NCI-H748 treated with DMSO at 0.1 percent for 48 hours (cell line): Measurements from ENCODE around the gene GALNT2.

Experiments
- DNase-seq: peaks from one replicate; lab custom pipeline; 2025; lab: John Stamatoyannopoulos, UW

Gene GALNT2

DNA sequence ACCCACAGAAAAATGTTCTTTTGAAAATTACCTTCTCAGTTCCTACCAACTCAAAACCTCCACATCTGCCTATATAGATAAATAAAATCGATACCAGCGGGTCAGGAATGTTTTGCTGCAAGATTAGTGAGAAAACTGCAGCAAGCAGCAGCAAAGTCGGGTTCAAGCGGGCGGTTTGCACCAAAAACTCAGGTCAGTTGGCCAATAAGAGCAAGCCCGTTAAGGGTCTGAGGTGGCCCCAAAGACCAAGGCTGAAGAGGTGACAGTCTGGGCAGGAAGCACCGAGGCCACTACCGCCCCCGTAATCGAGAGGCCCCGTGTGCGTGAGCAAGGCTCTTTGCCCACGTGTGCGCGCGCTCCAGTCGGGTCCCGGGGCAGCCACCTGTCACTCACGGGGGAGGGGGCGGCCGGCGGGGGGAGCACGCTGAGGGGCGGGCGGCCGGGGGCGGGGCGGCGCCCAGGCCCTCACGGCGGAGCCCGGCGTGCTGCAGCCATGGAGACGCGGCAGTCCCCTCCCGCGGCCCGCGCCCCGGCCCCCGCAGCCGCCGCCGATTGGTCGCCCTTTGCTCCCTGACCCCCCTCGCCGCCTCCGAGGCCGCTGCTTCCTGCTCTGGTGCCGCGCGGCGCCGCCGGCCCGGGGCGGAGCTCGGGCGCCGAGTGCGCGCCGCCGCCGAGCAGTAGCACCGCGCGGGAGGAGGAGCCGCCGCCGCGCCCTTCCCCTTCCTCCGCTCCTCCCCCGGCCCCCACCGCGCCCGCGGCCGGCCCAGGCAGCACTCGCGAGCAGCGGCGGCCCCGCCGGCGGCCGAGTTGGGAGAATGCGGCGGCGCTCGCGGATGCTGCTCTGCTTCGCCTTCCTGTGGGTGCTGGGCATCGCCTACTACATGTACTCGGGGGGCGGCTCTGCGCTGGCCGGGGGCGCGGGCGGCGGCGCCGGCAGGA is at the start of gene GALNT2:
Gene GALNT2, plus strand, starts transcription at position 773 of the 939 bp plus-strand sequence. Its CDS starts 43 bp downstream, at position 816.
- peak; percentile 72 for DNase-seq

DNA sequence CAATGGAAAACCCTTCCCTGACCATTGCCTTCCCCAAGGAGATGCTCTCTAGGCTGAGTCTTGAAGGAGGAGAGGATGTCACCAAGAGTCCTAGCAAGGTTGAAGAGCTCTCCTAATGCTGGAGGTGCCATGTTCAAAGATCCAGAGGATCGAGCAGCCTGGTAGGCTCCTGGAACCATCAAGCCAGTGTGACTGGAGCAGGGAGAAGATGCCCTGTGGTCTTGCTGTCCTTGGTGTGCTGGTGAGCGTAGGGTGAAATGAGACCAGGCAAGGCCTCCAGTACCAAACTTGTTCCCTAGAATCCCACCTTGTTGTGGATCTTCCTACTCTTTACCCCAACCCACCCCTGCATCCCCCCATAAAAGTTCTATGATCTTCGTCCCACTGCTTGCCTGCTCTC is 46.6 kb upstream of the GALNT2 start:
- DNase-seq: no peak

DNA sequence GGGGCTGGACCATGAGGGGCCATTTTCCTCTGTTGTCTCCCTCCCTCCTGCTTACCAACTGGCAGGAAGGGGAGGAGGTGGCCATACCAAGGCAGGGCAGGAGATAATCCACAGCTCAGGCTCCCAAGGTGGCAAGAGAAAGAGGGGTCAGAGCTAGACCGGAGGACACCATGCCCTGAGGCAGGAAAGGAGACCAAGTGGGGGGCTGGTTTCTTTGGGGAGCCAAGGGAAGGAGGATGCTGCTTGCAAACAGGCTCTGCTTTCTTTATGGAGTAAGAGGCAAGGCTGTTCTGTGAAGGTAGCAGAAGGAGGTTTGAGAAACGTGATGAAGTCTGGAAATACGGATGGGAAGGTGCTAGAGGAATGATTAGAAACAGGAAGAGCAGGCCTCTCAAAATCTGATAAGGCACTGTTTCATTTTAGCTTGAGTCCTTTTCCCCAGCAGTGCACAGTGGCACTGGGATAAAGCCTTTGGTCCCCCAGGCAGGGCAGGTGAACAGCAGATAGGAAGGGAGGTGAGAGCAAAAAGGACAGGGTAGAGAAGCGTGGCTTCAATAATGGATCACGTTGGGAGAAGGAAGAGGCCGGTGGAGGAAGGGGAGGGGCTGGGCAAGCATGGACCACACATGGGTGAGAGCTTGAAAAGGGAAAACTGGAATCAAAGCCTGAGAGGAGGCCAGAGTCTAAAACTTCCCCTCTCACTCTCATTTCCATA is 44.2 kb upstream of the GALNT2 start:
- no peak for DNase-seq

DNA sequence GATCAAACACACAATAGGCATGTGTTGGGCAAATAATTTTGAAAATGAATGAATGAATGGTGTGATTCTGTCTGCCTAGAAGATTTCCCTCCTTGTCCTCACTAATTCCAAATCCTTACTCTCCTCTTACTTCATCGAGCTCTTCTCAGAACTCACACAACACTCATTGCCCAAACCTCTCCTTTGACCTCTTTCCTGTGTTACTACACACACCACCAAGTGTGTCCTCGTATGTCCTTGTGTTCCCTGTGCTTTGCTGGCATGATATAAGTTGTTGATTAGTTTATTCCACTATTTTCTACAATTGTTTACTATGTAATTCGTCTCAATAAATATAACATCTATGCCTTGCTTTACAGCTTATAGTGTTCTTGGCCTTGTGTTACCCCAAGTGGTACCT is 41.4 kb upstream of the GALNT2 start:
- DNase-seq: no peak

DNA sequence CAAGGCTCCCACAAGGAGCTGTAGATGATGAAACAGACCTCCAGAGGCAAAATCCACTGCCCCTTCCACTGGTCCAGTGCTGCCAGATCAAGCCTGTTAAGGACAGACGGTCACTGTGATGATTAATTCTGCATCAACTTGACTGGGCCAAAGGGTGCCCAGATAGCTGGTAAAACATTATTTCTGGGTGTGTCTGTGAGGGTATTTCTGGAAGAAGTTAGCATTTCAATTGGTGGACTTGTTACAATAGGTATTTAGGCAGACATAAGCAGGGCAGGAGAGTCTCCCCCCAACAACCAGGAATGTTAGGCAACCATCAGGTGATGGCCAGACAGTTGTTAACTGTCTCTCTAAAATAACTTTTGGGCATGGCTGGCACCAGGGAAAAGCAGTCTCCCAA is 40.9 kb upstream of the GALNT2 start:
- DNase-seq: no peak

DNA sequence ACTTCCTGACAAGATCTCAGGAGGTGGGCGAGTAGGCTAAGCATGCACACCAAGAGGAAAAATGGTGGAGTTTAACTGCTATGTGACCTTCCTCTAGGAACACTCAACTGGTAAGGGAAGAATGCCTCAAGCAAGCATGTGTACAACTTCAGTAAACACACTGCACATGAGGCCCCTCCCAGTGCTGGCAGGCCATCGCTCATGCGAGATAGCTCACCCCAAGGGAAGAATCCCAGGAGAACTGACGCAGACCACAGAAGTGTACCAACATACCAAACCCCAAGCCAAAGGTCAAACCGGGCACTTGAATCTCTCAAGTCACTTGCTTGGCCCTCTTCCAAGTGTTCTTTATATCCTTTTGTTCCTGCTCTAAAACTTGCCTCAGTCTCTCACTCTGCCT is 40.5 kb upstream of the GALNT2 start:
- DNase-seq: no peak

DNA sequence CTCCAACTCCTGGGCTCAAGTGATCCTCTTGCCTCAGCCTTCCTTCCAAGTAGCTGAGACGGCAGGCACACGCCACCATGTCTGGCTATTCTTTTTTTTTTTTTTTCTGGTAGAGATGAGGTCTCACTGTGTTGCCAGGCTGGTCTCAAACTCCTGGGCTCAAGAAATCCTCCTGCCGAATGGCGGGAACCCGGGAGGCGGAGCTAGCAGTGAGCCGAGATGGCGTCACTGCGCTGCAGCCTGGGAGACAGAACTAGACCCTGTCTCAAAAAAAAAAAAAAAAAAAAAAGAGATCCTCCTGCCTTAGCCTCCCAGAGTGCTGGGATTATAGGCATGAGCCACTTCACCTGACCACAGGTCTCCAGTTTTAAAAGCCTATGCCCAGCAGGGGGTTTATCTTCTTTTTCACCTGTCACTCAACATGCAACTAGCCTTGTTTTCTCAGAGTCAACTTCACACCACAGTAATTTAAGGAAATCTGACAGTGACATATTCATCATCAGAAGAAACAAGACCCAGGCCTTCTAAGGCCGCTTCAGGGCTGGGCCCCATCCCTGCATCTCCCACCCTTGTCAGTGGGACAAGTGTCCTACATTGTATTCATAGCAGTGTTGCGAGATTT is 38.3 kb upstream of the GALNT2 start:
- DNase-seq: no peak

DNA sequence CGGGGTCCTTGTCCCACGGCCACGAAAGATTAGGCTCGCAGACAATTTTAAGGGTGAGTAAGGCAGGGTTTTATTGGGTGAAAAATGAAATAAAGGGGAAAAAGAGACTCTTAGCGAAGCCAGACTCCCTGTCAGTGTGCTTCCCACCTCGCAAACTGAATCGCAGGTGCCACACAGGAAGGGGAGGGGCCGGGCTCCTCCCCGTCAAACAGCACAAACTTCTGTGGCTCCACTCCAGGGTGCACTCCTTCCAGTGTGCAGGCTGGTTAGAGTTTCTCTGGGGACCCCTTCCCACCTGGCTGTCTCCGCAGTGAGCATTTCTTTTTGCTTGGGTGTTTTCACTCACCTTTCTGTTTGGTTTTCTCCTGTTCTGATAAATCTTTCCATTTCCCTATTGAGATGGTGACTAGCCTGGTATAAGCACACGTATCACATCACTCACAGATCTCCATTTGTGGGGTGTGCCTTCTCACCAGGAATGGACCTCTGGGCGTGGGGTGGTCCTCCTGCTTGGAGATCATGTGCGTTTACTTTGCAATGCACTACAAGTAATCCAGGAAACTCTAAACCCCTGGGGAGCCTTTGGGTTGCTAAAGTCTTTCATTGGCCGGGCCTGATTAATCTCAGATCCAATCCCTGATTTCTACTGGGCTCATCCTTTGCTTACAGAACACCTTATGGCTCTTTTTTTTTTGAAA is 37.6 kb upstream of the GALNT2 start:
- DNase-seq: no peak

DNA sequence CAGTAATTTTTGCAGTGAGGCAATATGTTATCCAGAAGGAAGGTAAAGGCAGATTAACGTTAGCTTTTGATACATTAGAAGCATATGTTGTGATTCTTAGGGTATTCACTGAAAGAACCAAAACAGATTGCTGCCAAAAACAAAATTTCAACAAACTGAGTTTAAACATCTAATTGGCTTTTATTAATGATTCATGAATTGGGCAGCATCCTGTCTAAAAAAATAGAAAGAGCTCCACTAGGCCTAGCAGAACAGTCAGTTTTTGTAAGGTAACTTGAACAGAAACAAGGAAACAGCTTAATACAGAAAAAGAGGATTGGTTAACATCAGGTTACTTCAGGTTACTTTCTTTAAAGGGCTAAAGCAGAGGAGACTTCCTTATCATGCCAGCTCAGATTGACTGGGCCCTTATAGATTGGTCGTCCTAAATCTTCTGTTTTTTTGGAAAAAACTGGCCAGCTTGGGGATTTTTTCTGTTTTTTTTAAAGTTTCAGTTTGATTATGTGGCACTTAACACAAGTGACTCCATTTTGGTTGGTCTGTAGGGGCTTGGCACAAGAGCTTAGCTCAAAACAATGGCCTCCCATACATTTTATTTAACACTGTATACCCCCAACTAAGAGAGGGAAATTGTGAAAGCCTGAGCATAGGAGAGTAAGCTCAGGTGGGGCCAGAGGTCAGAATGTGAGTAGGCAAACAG is 36.8 kb upstream of the GALNT2 start:
- no peak for DNase-seq

DNA sequence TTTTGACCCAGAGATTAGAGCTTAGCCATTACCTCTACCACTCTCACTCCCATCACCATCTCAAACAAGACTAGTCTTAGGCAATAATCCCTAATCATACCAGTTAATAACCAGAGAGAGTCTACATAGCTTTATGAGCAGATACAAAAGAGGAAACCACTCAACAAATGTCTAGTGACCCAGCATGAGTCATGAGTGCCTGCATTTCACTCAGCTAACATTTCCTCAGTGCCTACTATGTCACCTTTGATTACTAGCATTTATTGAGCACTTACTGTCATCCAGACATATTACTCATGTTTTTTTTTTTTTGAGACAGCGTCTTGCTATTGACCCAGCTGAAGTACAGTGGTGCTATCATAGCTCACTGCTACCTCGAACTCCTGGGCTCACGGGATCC is 35.9 kb upstream of the GALNT2 start:
- no peak for DNase-seq

DNA sequence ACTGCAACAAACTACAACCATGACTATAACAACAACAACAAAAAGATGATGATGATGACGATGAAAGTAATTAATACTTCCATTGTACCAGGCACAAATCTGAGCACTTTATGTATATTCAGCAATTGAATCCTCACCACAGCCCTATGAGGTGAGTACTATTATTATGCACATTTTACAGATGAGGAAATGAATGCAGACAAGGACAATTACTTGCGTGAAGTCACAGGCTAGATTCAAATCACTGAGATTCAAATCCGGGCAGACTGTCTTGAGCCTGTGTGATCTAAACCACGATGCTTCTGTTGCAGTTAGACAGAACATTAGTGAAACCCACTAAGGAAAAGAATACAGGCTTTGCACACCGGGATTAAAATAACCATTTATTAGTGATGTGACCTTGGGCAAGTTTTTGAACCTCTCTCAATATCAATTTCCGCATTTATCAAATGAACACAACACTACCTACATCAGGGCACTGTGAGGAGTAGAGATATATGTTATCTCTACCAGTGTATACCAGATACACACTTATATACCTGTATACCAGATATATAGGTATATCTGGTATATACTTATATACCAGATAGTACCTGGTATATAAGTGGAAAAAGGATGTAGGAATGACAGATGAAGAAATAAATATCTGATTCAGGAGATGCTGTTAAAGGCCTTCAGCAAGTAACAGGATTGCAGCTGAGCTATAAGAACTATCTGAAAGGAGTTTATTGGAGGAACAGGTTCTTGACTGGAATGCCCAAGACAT is 34.3 kb upstream of the GALNT2 start:
- DNase-seq: no peak

DNA sequence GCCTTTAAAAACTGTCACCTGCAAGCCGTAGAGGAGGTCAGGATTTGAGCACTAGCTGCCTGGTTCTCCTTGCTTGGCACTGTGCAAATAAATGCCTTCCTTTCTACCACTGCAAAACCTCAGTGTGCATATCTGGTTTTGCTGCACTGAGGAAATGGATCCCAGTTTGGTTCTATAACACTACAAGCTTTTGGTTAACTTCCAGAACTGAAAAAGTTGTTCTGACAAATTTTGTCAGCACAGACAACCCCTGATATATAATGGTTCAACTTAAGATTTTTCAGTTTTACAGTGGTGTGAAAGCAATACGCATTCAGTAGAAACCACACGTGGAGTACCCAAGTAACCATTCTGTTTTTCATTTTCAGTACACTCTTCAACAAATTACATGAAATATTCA is 29.8 kb upstream of the GALNT2 start:
- DNase-seq: no peak

DNA sequence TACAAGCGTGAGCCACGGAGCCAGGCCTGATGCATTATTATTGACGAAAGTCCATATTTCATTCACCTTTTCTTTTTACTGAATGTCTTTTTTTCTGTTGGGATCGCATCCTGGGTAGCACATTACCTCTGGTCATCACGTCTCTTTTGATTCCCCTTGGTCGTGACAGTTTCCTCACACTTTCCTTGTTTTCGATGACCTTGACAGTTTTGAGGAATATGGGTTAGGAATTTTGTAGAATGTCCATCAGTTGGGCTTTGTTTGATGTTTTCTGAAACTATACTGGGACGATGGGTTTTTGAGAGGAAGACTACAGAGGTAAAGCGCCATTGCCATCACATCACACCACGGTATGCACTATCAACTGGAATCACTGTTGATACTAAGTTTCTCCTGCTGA is 26.6 kb upstream of the GALNT2 start:
- no peak for DNase-seq

DNA sequence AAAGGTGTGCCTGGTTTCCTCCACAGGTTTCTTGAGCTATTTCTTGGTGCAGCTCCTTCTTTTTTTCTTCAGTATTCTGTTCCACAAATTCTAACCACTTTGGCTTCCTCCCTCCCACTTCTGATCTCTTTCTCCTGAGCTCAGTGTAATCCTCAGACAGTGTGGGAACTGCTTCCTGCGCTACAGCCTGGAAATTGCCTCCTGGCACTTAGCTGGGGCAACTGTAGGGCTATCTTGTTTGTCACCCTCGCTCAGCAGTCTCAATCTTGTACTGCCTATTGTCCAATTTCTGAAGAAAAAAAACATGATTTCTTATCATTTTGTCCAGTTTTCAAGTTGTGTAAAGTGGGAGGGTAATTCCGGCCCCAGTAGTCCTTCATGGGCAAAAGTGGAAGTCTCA is 24.0 kb upstream of the GALNT2 start:
- DNase-seq: no peak

DNA sequence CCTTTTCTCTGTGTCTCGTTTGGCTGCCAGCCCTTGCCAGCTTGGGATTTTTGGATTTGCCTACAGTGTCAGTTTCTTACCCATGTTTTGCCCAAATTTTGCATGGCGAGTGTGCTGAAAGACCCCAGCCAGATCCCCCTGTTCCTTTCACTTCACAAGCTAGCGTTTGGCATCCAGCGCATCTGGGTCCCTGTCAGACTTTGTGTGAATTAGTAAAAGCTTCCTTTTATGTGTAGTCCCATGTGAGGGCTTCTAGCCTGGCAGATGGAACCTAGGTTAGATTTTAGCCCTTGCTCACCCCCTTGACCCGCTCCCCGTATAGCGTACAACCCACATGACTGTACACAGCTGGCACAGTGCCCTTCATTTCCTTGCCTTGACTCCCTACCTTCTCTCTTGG is 22.3 kb upstream of the GALNT2 start:
- no peak for DNase-seq

DNA sequence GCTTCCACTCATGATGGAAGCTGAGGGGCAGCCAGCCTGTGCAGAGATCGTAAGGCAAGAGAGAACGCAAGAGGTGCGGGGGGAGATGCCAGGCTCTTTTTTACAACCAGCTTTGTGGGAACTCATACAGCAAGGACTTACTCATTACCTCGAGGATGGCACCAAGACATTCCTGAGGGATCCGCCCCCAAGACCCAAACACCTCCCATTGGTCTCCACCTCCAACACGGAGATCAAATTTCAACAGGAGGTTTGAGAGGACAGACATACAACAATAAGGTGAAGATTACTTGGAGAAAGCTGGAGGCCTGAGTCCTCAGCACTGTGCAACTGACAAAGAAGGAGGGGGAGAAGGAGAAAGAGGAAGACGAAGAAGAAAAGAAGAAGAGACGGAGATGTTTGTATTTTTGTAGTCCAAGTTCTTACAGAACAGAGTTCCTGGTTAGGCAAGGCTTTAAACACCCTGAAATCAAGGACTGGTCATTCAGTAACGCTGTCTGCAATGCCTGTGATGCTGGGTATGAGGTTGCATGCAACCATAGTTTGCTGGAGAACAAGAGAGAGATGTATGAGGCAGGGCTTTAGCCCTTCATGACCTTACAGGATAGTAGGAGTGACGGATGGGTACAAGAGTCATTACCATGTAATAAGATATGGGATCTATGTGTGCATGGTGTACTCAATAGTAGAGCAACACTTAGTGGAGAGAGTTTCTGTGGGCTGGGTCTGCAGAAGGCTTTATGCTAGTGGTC is 19.7 kb upstream of the GALNT2 start:
- DNase-seq: no peak

DNA sequence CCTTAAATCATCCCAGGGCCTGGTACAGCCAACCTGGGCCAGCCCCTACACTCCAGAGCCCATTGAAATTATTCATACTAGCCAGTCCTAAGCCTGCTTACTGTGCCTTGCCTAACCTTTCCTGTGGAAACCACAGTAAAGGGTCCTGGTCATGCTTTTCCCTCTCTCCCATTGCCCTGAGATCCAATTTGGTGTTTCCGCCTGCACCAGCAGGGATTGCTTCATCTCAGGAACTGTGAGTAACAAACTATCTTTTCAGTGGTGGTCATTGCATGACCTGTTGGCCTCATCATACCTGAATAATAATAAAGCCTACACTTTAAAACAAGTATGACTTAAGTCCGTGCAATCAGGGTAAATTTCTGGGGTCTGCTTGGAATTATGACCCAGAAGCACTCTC is 18.7 kb upstream of the GALNT2 start:
- no peak for DNase-seq

DNA sequence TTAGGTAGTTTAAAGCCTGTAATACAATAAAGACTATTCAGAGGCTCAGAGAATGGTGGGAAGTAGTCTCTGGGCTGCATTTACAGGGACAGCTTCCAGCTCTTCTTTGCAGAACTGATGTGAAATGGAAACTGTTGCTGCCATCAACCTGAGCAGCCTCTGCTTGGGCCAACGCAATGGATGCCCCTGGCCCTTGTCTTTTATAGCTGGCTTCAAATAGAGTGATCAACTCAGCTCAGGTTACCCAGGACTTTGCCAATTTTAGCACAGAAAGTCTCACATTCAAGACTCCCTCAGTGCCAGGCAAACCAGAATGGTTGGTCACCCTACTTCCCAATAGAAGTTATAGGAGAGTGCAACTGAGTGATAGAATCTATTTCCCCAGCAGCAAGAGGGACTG is 18.1 kb upstream of the GALNT2 start:
- DNase-seq: no peak

DNA sequence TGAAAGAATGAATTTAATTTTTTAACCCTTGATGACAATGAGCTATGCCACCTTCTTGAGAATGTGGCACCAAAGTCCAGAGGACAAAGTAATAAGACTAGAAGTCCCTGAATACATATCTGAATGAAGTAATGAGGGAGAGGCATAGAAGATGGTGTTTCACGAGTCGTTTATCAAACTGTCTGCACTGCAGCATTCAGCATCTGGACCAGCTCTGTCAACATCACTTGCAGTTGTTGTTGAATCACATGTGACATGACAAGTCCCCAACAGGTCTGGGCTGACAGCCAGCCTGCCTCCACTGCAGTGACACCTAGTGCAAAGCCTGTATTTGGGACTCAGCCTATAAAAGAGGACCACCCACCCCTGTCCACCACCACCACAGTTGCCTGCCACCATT is 17.3 kb upstream of the GALNT2 start:
- no peak for DNase-seq
